ENCODE measurements around the gene MYO9B.

MYO9B gene

DNA sequence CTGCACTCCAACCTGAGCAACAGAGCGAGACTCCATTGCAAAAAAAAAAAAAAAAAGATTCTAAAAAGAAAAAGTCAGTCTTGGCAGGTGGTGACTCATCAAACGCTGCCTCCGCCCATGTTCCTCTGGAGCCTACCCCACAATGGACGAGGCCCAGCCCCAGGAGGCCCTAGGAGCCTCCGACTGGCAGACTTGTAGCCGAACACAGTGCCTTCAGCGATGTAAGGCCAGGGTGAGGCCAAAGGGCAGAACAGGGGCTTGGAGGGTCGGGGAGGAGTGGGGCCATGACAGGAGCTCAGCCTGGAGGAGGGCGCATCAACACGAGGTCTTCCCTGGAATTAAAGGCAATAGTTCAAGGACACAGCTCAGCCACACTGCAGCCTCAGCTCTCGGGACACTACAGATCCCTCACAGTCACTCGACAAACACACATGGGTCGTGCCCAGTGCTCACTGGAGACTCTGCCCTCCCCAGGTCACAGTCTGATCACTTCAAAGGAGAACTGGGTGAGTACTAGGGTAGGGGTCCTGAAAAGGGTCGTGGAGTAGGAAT, 144.7 kb downstream of the MYO9B start:
- Histone ChIP-seq H3K27ac (ENCODE audit: low read depth, low read length, poor library complexity, severe bottlenecking) (no peak overlapping the region), H3K36me3 (ENCODE audit: insufficient read depth, low read length) (peaks cover 23% of the 10 kb centered on the region), H3K4me1 (ENCODE audit: insufficient read depth, low read length, severe bottlenecking) (peaks cover 5% of the 10 kb centered on the region), H3K9me2 (ENCODE audit: low read depth, low read length) (no peaks in the 10 kb centered on the region), H3K4me2 (ENCODE audit: low read length) (no peak overlapping the region), H3K4me3 (ENCODE audit: low read depth, low read length, poor library complexity, severe bottlenecking) (no peak overlapping the region), H4K20me1 (ENCODE audit: insufficient read depth, low read length) (no peaks in the 10 kb centered on the region), H3K9me3 (ENCODE audit: low read length) (no peaks in the 10 kb centered on the region), H3K9ac (ENCODE audit: low read length) (no peak overlapping the region), H3F3A (ENCODE audit: insufficient read depth, low read length) (no peaks in the 10 kb centered on the region), H2AFZ (ENCODE audit: low read length) (no peak overlapping the region), H3K27me3 (ENCODE audit: insufficient read depth, low read length) (no peaks in the 10 kb centered on the region), H3K79me2 (ENCODE audit: insufficient read depth, low read length) (no peaks in the 10 kb centered on the region)
- TF ChIP-seq EZH2 (IDR thresholded peaks at IDR 0.05; ENCODE audit: borderline replicate concordance, low read length): no peak
- TF ChIP-seq, protein P1, sequence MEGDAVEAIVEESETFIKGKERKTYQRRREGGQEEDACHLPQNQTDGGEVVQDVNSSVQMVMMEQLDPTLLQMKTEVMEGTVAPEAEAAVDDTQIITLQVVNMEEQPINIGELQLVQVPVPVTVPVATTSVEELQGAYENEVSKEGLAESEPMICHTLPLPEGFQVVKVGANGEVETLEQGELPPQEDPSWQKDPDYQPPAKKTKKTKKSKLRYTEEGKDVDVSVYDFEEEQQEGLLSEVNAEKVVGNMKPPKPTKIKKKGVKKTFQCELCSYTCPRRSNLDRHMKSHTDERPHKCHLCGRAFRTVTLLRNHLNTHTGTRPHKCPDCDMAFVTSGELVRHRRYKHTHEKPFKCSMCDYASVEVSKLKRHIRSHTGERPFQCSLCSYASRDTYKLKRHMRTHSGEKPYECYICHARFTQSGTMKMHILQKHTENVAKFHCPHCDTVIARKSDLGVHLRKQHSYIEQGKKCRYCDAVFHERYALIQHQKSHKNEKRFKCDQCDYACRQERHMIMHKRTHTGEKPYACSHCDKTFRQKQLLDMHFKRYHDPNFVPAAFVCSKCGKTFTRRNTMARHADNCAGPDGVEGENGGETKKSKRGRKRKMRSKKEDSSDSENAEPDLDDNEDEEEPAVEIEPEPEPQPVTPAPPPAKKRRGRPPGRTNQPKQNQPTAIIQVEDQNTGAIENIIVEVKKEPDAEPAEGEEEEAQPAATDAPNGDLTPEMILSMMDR (IDR thresholded peaks at IDR 0.05; ENCODE audit: low read length): no peak

DNA sequence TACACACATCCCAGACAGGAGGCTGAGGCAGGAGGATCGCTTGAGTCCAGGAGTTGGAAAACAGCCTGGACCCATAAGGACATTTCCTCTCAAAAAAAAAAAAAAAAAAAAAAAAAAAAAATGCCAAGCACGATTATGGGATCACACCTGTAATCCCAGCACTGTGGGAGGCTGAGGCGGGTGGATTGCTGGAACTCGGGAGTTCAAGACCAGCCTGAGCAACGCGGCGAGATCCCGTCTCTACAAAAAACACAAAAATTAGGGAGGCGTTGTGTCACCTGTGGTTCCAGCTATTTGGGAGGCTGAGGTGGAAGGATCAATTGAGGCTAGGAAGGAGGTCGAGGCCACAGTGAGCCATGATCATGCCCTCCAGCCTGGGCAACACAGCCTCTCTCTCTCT, 149.5 kb downstream of the MYO9B start:
- H3F3A ChIP-seq (ENCODE audit: insufficient read depth, low read length): no peaks in the 10 kb centered on the region
- peaks cover 6% of the 10 kb centered on the region; the same call in 1 of the 2 replicates for H3K36me3 ChIP-seq (ENCODE audit: insufficient read depth, low read length)
- H4K20me1 ChIP-seq (ENCODE audit: insufficient read depth, low read length): no peaks in the 10 kb centered on the region
- no peaks in the 10 kb centered on the region for H3K9me2 ChIP-seq (ENCODE audit: low read depth, low read length)
- no peaks in the 10 kb centered on the region for H3K79me2 ChIP-seq (ENCODE audit: insufficient read depth, low read length)
- TF ChIP-seq EZH2 (IDR thresholded peaks at IDR 0.05; ENCODE audit: borderline replicate concordance, low read length): no peak
- TF ChIP-seq, protein P1 (IDR thresholded peaks at IDR 0.05; ENCODE audit: low read length): no peak
- H3K27me3 ChIP-seq (ENCODE audit: insufficient read depth, low read length): no peaks in the 10 kb centered on the region
- H3K27ac ChIP-seq (ENCODE audit: low read depth, low read length, poor library complexity, severe bottlenecking): no peak overlapping the region
- H3K4me3 ChIP-seq (ENCODE audit: low read depth, low read length, poor library complexity, severe bottlenecking): no peak overlapping the region
- H3K4me2 ChIP-seq (ENCODE audit: low read length): no peak overlapping the region
- H3K9ac ChIP-seq (ENCODE audit: low read length): no peak overlapping the region
- no peaks in the 10 kb centered on the region for H3K9me3 ChIP-seq (ENCODE audit: low read length)
- H2AFZ ChIP-seq (ENCODE audit: low read length): no peak overlapping the region
- H3K4me1 ChIP-seq (ENCODE audit: insufficient read depth, low read length, severe bottlenecking): peaks cover 21% of the 10 kb centered on the region

DNA sequence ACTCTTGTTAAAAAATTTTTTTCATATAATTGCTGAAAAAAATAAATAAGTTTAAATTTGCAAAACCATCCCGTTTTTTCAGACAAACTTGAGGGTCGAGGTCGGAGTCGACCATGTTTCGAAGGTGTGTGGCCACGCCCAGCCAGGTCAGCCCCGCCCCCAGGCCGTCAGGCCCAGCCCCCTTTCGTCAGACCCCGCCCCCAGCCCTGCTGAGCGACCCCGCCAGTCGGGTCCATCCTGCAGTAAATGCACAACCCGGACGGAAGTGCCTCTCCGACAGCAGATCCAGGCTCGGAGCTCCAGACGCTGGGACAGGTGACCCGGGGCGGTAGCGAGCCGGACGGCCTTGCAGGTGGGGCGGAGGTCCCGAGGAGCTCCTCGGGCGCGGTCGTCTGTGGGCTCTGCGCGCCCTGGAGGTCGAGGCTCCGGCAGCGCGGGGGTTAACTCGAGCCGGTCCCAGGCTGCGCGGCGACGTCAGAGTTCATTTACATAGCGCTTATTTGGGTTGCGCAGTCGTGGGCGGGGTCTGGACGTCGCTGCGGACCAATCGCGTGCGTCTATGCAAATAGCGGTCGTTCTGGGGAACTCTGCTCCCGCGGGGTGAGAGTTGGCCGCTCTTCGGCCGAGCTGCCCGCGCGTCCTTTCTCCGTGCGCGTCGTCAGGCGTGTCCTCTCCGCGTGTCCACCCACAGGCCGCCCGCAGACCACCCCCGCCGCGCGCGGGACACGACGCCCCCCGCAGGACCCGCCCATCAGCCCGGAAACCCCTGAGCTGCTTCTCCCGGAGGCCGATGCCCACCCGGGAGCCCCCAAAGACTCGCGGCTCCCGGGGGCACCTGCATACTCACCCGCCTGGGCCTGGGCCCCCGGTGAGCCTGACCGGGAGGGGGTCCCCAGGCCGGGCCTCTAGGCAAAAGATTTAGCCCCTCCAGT, 150.7 kb downstream of the MYO9B start, which contains the start of gene OCEL1:
Gene OCEL1 (plus strand): TSS at position 225 of the 932 bp plus-strand sequence. CDS start 22 bp downstream, at position 247.
- TF ChIP-seq EZH2 (IDR thresholded peaks at IDR 0.05; ENCODE audit: borderline replicate concordance, low read length): no peak
- TF ChIP-seq, protein P1 (IDR thresholded peaks at IDR 0.05; ENCODE audit: low read length): no peak; the same call in 1 of the 2 replicates

More for the DNA sequence above, 150.7 kb downstream of the MYO9B start, which contains the start of gene OCEL1:
- H3K36me3 ChIP-seq (ENCODE audit: insufficient read depth, low read length): peaks cover 14% of the 10 kb centered on the region; the same call in 1 of the 2 replicates
- H3K27me3 ChIP-seq (ENCODE audit: insufficient read depth, low read length): no peaks in the 10 kb centered on the region
- no peaks in the 10 kb centered on the region for H3K79me2 ChIP-seq (ENCODE audit: insufficient read depth, low read length)
- H3K9me2 ChIP-seq (ENCODE audit: low read depth, low read length): no peaks in the 10 kb centered on the region
- H4K20me1 ChIP-seq (ENCODE audit: insufficient read depth, low read length): no peaks in the 10 kb centered on the region
- peak within 1 kb of the TSS; percentile 87 for H3K9ac ChIP-seq (ENCODE audit: low read length)
- H3K4me1 ChIP-seq (ENCODE audit: insufficient read depth, low read length, severe bottlenecking): peaks cover 21% of the 10 kb centered on the region
- peak within 1 kb of the TSS; percentile 72 for H3K27ac ChIP-seq (ENCODE audit: low read depth, low read length, poor library complexity, severe bottlenecking)
- peak within 1 kb of the TSS; percentile 82 for H3K4me3 ChIP-seq (ENCODE audit: low read depth, low read length, poor library complexity, severe bottlenecking)
- no peaks in the 10 kb centered on the region for H3K9me3 ChIP-seq (ENCODE audit: low read length)
- H3F3A ChIP-seq (ENCODE audit: insufficient read depth, low read length): no peaks in the 10 kb centered on the region
- H2AFZ ChIP-seq (ENCODE audit: low read length): peak within 1 kb of the TSS; percentile 75
- peak within 1 kb of the TSS; percentile 89 for H3K4me2 ChIP-seq (ENCODE audit: low read length)
